ENCODE measurements around the gene RFPL1. TPM values are rescaled to one million over a fixed set of nuclear protein-coding genes. Genes with fewer than 3 reads are reported as not detected.

The RFPL1 gene
- polyA plus RNA-seq, 1 donor from 2014 or later = not detected

DNA sequence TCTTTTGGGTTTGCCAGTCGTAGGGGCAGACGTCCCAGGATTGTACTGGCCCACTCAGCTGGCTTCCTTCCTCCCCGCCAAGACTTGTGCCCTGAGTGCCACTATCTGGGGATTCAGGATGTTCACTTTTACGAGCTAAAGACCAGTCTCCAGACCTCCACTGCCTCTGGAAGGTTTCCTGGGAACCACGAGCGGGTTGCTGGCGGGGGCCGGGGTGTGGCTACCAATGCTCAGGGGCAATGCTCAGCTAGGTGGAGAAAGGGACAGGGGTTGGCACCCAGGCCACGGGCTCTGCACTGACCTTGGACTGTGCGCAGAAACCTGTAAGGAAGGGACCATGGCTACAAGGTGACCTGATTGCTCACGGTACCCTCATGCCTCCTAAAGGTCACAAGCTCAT is 43.9 kb downstream of the RFPL1 start:
- Histone ChIP-seq H4K20me1 (ENCODE audit: insufficient read depth) (no peaks in the 10 kb centered on the region), H3K27me3 (ENCODE audit: insufficient read depth, low read depth, low read length) (peaks cover 48% of the 10 kb centered on the region), H3F3A (ENCODE audit: insufficient read depth, low read length, poor library complexity, severe bottlenecking) (no peaks in the 10 kb centered on the region), H3K4me3 (ENCODE audit: low read length) (no peak overlapping the region), H3K9me2 (ENCODE audit: insufficient read depth, low read length) (no peaks in the 10 kb centered on the region), H3K27ac (ENCODE audit: low read length) (no peak overlapping the region), H3K9me3 (ENCODE audit: low read length) (no peaks in the 10 kb centered on the region), H2AFZ (ENCODE audit: low read depth, low read length) (no peak overlapping the region), H3K79me2 (replicated peaks; ENCODE audit: insufficient read depth, low read length) (no peaks in the 10 kb centered on the region), H3K36me3 (ENCODE audit: insufficient read depth, low read length) (no peaks in the 10 kb centered on the region), H3K4me2 (ENCODE audit: low read length) (no peak overlapping the region), H3K9ac (ENCODE audit: low read length) (no peak overlapping the region)
- TF ChIP-seq, protein P1, sequence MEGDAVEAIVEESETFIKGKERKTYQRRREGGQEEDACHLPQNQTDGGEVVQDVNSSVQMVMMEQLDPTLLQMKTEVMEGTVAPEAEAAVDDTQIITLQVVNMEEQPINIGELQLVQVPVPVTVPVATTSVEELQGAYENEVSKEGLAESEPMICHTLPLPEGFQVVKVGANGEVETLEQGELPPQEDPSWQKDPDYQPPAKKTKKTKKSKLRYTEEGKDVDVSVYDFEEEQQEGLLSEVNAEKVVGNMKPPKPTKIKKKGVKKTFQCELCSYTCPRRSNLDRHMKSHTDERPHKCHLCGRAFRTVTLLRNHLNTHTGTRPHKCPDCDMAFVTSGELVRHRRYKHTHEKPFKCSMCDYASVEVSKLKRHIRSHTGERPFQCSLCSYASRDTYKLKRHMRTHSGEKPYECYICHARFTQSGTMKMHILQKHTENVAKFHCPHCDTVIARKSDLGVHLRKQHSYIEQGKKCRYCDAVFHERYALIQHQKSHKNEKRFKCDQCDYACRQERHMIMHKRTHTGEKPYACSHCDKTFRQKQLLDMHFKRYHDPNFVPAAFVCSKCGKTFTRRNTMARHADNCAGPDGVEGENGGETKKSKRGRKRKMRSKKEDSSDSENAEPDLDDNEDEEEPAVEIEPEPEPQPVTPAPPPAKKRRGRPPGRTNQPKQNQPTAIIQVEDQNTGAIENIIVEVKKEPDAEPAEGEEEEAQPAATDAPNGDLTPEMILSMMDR (IDR thresholded peaks at IDR 0.05; ENCODE audit: poor library complexity, severe bottlenecking) = no peak
- TF ChIP-seq, protein P2, sequence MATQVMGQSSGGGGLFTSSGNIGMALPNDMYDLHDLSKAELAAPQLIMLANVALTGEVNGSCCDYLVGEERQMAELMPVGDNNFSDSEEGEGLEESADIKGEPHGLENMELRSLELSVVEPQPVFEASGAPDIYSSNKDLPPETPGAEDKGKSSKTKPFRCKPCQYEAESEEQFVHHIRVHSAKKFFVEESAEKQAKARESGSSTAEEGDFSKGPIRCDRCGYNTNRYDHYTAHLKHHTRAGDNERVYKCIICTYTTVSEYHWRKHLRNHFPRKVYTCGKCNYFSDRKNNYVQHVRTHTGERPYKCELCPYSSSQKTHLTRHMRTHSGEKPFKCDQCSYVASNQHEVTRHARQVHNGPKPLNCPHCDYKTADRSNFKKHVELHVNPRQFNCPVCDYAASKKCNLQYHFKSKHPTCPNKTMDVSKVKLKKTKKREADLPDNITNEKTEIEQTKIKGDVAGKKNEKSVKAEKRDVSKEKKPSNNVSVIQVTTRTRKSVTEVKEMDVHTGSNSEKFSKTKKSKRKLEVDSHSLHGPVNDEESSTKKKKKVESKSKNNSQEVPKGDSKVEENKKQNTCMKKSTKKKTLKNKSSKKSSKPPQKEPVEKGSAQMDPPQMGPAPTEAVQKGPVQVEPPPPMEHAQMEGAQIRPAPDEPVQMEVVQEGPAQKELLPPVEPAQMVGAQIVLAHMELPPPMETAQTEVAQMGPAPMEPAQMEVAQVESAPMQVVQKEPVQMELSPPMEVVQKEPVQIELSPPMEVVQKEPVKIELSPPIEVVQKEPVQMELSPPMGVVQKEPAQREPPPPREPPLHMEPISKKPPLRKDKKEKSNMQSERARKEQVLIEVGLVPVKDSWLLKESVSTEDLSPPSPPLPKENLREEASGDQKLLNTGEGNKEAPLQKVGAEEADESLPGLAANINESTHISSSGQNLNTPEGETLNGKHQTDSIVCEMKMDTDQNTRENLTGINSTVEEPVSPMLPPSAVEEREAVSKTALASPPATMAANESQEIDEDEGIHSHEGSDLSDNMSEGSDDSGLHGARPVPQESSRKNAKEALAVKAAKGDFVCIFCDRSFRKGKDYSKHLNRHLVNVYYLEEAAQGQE (IDR thresholded peaks at IDR 0.05; ENCODE audit: borderline replicate concordance) = no peak
- TF ChIP-seq EZH2 (IDR thresholded peaks at IDR 0.05; ENCODE audit: borderline replicate concordance, insufficient read depth, low read length, poor library complexity, severe bottlenecking) = no peak
- no peak for TF ChIP-seq POLR2AphosphoS5 (IDR thresholded peaks at IDR 0.05)
- TF ChIP-seq EP300 (conservative IDR thresholded peaks at IDR 0.05; ENCODE audit: poor library complexity, severe bottlenecking) = no peak
- TF ChIP-seq MXI1 (conservative IDR thresholded peaks at IDR 0.05; ENCODE audit: poor library complexity, severe bottlenecking) = no peak
- no peak for TF ChIP-seq SMC3 (conservative IDR thresholded peaks at IDR 0.05; ENCODE audit: poor library complexity)
- no peak for TF ChIP-seq TAF1 (IDR thresholded peaks at IDR 0.05; ENCODE audit: low read depth)
- no peak for TF ChIP-seq RAD21 (conservative IDR thresholded peaks at IDR 0.05)

DNA sequence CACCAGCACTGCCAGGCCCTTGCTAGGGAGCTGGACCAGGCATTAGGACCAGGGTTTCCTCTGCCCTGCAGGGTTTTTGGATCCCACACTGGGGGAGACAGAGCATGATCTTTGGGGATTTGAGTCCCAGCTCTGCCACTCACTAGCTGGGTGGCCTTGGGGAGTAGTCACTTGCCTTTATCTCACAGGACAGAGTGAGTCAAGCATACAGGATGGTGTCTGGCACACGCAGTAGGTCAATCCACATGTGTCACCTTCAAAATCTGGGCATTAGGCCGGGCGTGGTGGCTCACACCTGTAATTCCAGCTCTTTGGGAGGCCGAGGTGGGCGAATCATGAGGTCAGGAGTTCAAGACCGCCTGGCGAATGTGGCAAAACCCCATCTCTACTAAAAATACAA is 44.3 kb downstream of the RFPL1 start:
- H3K4me2 ChIP-seq (ENCODE audit: low read length) = no peak overlapping the region
- H3K27ac ChIP-seq (ENCODE audit: low read length) = no peak overlapping the region
- H3K4me3 ChIP-seq (ENCODE audit: low read length) = no peak overlapping the region
- H3K36me3 ChIP-seq (ENCODE audit: insufficient read depth, low read length) = no peaks in the 10 kb centered on the region
- no peak overlapping the region for H3K9ac ChIP-seq (ENCODE audit: low read length)
- no peaks in the 10 kb centered on the region for H4K20me1 ChIP-seq (ENCODE audit: insufficient read depth)
- H3K9me2 ChIP-seq (ENCODE audit: insufficient read depth, low read length) = no peaks in the 10 kb centered on the region
- TF ChIP-seq, protein P2 (IDR thresholded peaks at IDR 0.05; ENCODE audit: borderline replicate concordance) = no peak
- TF ChIP-seq POLR2AphosphoS5 (IDR thresholded peaks at IDR 0.05) (no peak), MXI1 (conservative IDR thresholded peaks at IDR 0.05; ENCODE audit: poor library complexity, severe bottlenecking) (no peak), EZH2 (IDR thresholded peaks at IDR 0.05; ENCODE audit: borderline replicate concordance, insufficient read depth, low read length, poor library complexity, severe bottlenecking) (no peak), SMC3 (conservative IDR thresholded peaks at IDR 0.05; ENCODE audit: poor library complexity) (no peak), RAD21 (conservative IDR thresholded peaks at IDR 0.05) (no peak), EP300 (conservative IDR thresholded peaks at IDR 0.05; ENCODE audit: poor library complexity, severe bottlenecking) (no peak), TAF1 (IDR thresholded peaks at IDR 0.05; ENCODE audit: low read depth) (no peak)
- TF ChIP-seq, protein P1 (IDR thresholded peaks at IDR 0.05; ENCODE audit: poor library complexity, severe bottlenecking) = no peak
- H3K79me2 ChIP-seq (replicated peaks; ENCODE audit: insufficient read depth, low read length) = no peaks in the 10 kb centered on the region
- H3K9me3 ChIP-seq (ENCODE audit: low read length) = no peaks in the 10 kb centered on the region
- H3K27me3 ChIP-seq (ENCODE audit: insufficient read depth, low read depth, low read length) = peaks cover 48% of the 10 kb centered on the region
- H2AFZ ChIP-seq (ENCODE audit: low read depth, low read length) = no peak overlapping the region
- H3F3A ChIP-seq (ENCODE audit: insufficient read depth, low read length, poor library complexity, severe bottlenecking) = no peaks in the 10 kb centered on the region
